ENCODE results near the gene SYT12. TPM values are rescaled to one million over a fixed set of nuclear protein-coding genes. Genes with fewer than 3 reads are reported as not detected.

The SYT12 gene
- total RNA-seq, 1 donor from 2014 or later, result 7.2 TPM

DNA sequence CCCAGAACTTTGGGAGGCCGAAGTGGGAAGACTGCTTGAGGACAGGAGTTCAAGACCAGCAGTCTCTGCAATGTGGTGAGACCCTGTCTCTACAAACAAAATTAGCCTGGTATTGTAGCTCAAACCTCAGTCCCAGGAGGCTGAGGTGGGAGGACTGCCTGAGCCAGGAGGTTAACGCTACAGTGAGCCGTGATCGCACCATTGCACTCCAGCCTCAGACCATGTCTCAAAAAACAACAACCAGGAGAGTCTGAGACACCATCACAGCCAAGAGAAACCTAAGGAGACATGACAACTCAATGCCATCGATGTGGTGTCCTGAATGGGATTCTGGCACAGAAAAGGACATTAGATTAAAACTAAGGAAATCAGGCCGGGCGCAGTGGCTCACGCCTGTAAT, 67.8 kb downstream of the SYT12 start:
- Mint-ChIP-seq H3K27ac (ENCODE audit: unreplicated experiment) (no peak overlapping the region), H3K9me3 (ENCODE audit: low read depth) (no peaks in the 10 kb centered on the region), H3K27me3 (ENCODE audit: low read depth) (no peaks in the 10 kb centered on the region), H3K36me3 (ENCODE audit: low read depth) (no peaks in the 10 kb centered on the region), H3K4me1 (ENCODE audit: low read depth) (no peaks in the 10 kb centered on the region), H3K4me3 (ENCODE audit: unreplicated experiment) (no peak overlapping the region)
- TF ChIP-seq, protein P1, sequence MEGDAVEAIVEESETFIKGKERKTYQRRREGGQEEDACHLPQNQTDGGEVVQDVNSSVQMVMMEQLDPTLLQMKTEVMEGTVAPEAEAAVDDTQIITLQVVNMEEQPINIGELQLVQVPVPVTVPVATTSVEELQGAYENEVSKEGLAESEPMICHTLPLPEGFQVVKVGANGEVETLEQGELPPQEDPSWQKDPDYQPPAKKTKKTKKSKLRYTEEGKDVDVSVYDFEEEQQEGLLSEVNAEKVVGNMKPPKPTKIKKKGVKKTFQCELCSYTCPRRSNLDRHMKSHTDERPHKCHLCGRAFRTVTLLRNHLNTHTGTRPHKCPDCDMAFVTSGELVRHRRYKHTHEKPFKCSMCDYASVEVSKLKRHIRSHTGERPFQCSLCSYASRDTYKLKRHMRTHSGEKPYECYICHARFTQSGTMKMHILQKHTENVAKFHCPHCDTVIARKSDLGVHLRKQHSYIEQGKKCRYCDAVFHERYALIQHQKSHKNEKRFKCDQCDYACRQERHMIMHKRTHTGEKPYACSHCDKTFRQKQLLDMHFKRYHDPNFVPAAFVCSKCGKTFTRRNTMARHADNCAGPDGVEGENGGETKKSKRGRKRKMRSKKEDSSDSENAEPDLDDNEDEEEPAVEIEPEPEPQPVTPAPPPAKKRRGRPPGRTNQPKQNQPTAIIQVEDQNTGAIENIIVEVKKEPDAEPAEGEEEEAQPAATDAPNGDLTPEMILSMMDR (IDR thresholded peaks at IDR 0.05), result no peak
- no peak for DNase-seq (ENCODE audit: low spot score)

DNA sequence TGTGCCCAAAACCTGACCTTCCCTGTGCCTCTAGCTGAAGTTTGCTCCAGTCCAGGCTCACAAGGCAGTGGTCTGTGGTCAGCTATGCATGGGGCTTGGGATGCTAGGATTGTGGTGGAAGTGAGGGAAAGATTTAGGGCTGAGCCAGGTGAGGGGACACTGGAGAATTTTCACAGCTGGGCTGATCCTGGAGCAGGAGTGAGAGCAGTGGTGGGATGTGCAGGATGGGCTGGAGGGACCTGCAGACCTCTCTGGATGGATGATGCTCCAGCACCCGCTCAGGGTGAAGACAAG, 72.2 kb downstream of the SYT12 start:
- H3K27ac Mint-ChIP-seq (ENCODE audit: unreplicated experiment), result no peak overlapping the region
- no peak overlapping the region for H3K4me3 Mint-ChIP-seq (ENCODE audit: unreplicated experiment)
- H3K27me3 Mint-ChIP-seq (ENCODE audit: low read depth), result no peaks in the 10 kb centered on the region
- no peaks in the 10 kb centered on the region for H3K36me3 Mint-ChIP-seq (ENCODE audit: low read depth)
- TF ChIP-seq, protein P1 (IDR thresholded peaks at IDR 0.05), result no peak
- no peaks in the 10 kb centered on the region for H3K9me3 Mint-ChIP-seq (ENCODE audit: low read depth)
- DNase-seq (ENCODE audit: low spot score), result no peak
- no peaks in the 10 kb centered on the region for H3K4me1 Mint-ChIP-seq (ENCODE audit: low read depth)

GRCh38 chr11:67098799-67099429, 76.0 kb downstream of the SYT12 start:
- Mint-ChIP-seq H3K4me1 (ENCODE audit: low read depth) (no peaks in the 10 kb centered on the region), H3K9me3 (ENCODE audit: low read depth) (no peaks in the 10 kb centered on the region), H3K4me3 (ENCODE audit: unreplicated experiment) (no peak overlapping the region), H3K27me3 (ENCODE audit: low read depth) (no peaks in the 10 kb centered on the region), H3K27ac (ENCODE audit: unreplicated experiment) (no peak overlapping the region), H3K36me3 (ENCODE audit: low read depth) (no peaks in the 10 kb centered on the region)
- TF ChIP-seq, protein P1 (IDR thresholded peaks at IDR 0.05), result no peak
- no peak for DNase-seq (ENCODE audit: low spot score)

DNA sequence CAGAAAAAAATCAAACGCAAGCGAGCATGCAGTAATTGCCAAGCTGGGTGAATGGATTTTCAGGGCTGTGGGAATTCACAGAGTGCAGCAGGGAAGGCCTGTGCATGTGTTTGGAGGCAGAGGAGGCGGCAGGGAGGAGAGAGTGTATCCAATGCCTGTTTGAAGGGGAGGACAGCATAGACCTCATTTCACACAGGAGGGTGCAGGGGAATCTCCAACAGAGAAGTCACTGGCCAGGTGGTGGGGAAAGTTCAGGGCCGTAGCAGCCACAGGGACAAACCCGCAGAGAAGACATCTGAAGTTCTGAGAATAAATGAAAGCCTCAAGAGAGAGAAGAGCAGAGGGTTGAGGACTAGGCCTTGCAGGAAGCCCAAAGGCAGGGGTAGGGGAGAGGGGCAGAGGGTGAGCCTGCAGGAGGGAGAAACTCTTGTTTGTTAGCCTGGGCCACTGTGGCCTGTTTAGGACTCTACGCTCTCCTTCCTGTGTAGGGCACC, 76.9 kb downstream of the SYT12 start:
- no peak for DNase-seq (ENCODE audit: low spot score)
- H3K27me3 Mint-ChIP-seq (ENCODE audit: low read depth), result no peaks in the 10 kb centered on the region
- H3K9me3 Mint-ChIP-seq (ENCODE audit: low read depth), result no peaks in the 10 kb centered on the region
- TF ChIP-seq, protein P1 (IDR thresholded peaks at IDR 0.05), result no peak
- no peaks in the 10 kb centered on the region for H3K36me3 Mint-ChIP-seq (ENCODE audit: low read depth)
- no peaks in the 10 kb centered on the region for H3K4me1 Mint-ChIP-seq (ENCODE audit: low read depth)
- no peak overlapping the region for H3K4me3 Mint-ChIP-seq (ENCODE audit: unreplicated experiment)
- no peak overlapping the region for H3K27ac Mint-ChIP-seq (ENCODE audit: unreplicated experiment)

Small RNA genes within 50 kb of the gene (microRNA-seq; reads per million reads assigned to microRNA genes)
- not detected for gene MIR6860 (ENCODE audit: borderline number of aligned reads)

Other genes starting within 250 kb of the SYT12 start
- gene RCE1, start 179.7 kb upstream of the SYT12 start, total RNA-seq, result 17.0 to 18.8 TPM (median 17.3 TPM) in 3 replicates
- gene LRFN4, start 166.1 kb upstream of the SYT12 start, total RNA-seq, result 33.8 to 47.2 TPM (median 46.8 TPM) in 3 replicates
- gene PC, start 64.8 kb upstream of the SYT12 start, total RNA-seq, result 12.3 to 33.7 TPM (median 14.2 TPM) in 3 replicates
- gene C11orf86, start 47.8 kb upstream of the SYT12 start, total RNA-seq, result not detected in 3 replicates
- 17.4 to 26.5 TPM (median 26.0 TPM) in 3 replicates for gene RHOD, start 33.7 kb downstream of the SYT12 start, total RNA-seq
- gene KDM2A, start 96.1 kb downstream of the SYT12 start, total RNA-seq, result 53.5 to 58.1 TPM (median 54.3 TPM) in 3 replicates
- gene GRK2, start 243.3 kb downstream of the SYT12 start, total RNA-seq, result 34.0 to 38.3 TPM (median 36.1 TPM) in 3 replicates